HG03039 (cell line): ENCODE data around the gene ARL3.
A peak's percentile ranks its signal among the peaks of the same experiment; 100 is the strongest.

Experiments used
- ATAC-seq: cut with Tn5 transposase; IDR thresholded peaks from one replicate; pipeline ENCODE4 v1.9.1; 2021; ENCODE audit warnings: mild to moderate bottlenecking, moderate library complexity; ENCODE audit not compliant: unreplicated experiment

The ARL3 gene

GRCh38 chr10:102654566-102654965 is 59.6 kb downstream of the ARL3 start:
- no peak for ATAC-seq

- no peak for ATAC-seq
Measured at GRCh38 chr10:102653060-102653459, 61.1 kb downstream of the ARL3 start.

- no peak for ATAC-seq
Measured at GRCh38 chr10:102652170-102652916, 61.9 kb downstream of the ARL3 start.

- ATAC-seq, result no peak
Measured at GRCh38 chr10:102651455-102652169, 62.6 kb downstream of the ARL3 start.

GRCh38 chr10:102650655-102651454 is 63.3 kb downstream of the ARL3 start:
- ATAC-seq, result no peak

- ATAC-seq, result no peak
Measured at GRCh38 chr10:102649797-102650654, 64.2 kb downstream of the ARL3 start.

GRCh38 chr10:102648889-102649796 is 65.1 kb downstream of the ARL3 start:
- ATAC-seq, result no peak

- no peak for ATAC-seq
Measured at GRCh38 chr10:102648269-102648888, 65.8 kb downstream of the ARL3 start.

GRCh38 chr10:102647443-102648268 is 66.5 kb downstream of the ARL3 start:
- no peak for ATAC-seq

- ATAC-seq, result no peak
Measured at GRCh38 chr10:102646610-102647442, 67.4 kb downstream of the ARL3 start.

GRCh38 chr10:102645741-102646609 is 68.2 kb downstream of the ARL3 start:
- ATAC-seq, result peak; percentile 19

GRCh38 chr10:102645388-102645740 is 68.8 kb downstream of the ARL3 start:
- no peak for ATAC-seq

- ATAC-seq, result no peak
Measured at GRCh38 chr10:102644646-102645387, 69.4 kb downstream of the ARL3 start.

- ATAC-seq, result no peak
Measured at GRCh38 chr10:102644066-102644645, 70.0 kb downstream of the ARL3 start, which contains the start of gene TRIM8. Gene TRIM8 (plus strand): TSS chr10:102644479. CDS start chr10:102644618, 139 bp downstream.

- no peak for ATAC-seq
Measured at GRCh38 chr10:102643336-102644065, 70.7 kb downstream of the ARL3 start.
